Stimulated activated CD8-positive, alpha-beta memory T cell treated with anti-CD3 and anti-CD28 coated beads, Interleukin-4, amount 100 ng/mL, for 48 hours (primary cell): ENCODE data around the gene CEP63.
"Not testable (repeated sequence)": the region's sequence is repeated elsewhere in the genome, so short reads cannot be mapped to it uniquely, and the experiment has no call there.

Experiments
- DNase-seq: peaks from one replicate; pipeline ENCODE4 v3.0.0-alpha.2; 2020

The CEP63 gene

DNA sequence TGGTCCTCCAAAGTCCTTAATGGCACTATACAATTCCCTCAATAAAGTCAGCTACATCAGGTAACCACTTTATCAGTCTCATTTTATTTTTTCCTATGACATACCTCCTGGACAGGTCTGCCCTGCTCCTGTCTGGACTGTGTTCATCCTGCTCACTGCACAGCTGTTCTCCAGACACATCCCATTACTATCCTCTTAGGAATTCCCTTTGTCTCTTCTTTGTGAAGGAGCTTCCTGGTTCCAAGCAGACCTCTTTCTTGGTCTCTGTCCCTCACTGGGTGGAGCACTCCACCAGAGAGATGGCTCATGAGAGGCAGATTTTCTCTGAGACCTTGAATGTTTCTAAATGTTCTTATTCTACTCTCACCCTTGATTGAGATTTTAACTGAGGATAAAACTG lies 104.9 kb downstream of the CEP63 start:
- no peak for DNase-seq

DNA sequence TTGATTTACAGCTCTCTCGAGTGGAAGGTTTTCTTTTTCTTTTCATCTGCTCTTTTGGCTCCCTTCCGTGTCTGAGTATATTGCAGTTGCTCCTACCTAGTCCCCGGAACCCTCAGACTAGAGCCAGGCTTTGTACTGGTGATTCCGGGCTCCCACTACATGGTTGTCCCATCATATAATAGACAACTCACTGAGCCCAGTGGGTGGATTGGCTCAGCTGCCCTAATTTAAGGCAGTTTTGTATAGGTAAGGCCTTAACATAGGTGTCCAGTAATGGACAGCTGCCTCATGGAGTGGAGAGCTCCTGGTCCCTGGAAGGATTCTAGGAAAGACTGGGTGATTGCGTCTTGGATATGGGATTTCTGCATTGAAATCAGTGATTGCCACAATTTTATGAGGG lies 106.9 kb downstream of the CEP63 start:
- DNase-seq = no peak

DNA sequence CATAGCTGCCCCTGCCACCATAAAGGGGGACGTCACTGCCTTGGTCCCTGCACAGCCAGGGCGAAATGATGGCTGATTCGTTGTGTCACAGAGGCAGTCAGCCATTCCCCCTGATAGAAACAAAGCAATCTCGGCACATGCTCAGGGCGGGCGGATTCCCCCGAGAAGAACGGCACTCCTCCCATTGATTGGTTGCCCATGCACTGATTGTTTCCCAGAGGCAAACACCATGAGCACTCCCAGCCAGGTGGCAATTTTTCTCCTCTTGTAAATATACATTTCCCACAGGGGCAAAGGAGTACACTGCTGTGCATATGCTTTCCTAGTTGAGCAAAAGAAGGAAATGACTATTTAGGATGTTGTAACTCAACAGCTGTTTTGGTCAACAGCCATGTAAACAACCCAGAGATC lies 108.5 kb downstream of the CEP63 start:
- no peak for DNase-seq

DNA sequence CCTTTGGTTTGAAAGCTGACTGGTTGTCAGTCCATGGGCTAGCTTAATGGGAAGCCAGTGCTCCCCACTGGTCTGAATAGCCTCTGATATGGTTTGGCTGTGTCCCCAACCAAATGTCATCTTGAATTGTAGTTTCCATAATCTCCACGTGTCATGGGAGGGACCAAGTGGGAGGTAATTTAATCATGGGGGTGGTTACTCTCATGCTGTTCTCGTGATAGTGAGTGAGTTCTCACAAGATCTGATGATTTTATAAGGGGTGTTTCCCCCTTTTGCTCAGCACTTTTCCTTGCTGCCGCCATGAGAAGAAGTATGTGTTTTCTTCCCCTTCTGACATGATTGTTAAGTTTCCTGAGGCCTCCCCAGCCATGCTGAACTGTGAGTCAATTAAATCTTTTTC lies 109.1 kb downstream of the CEP63 start:
- DNase-seq = not testable (repeated sequence)

DNA sequence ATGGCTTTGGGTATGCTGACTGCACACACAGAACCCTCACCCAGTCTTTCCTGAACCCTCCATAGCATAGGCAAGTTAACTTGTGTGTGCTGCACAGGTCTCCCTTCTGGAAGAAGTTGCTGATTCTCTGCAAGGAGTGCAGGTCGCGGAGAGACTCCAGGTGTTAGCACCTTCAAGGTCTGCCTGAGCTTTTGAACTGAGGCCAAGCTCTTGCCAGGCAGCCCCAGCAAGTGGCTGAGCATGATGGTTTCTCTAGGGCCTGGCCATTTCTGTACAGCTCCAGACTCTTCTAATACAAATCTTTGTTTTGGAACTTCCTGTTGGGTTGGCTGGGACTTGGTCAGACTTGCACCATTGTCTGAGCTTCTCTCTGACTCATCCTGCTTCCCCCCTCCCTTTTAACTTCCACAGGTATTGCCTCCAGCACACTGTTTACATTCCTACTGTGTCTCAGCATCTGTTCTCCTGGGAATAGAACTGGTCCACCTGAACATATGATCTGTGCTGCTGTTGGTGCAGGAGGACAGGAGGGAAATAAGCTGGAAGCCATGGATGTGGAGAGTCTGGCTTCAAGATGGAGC lies 111.6 kb downstream of the CEP63 start:
- DNase-seq = no peak

DNA sequence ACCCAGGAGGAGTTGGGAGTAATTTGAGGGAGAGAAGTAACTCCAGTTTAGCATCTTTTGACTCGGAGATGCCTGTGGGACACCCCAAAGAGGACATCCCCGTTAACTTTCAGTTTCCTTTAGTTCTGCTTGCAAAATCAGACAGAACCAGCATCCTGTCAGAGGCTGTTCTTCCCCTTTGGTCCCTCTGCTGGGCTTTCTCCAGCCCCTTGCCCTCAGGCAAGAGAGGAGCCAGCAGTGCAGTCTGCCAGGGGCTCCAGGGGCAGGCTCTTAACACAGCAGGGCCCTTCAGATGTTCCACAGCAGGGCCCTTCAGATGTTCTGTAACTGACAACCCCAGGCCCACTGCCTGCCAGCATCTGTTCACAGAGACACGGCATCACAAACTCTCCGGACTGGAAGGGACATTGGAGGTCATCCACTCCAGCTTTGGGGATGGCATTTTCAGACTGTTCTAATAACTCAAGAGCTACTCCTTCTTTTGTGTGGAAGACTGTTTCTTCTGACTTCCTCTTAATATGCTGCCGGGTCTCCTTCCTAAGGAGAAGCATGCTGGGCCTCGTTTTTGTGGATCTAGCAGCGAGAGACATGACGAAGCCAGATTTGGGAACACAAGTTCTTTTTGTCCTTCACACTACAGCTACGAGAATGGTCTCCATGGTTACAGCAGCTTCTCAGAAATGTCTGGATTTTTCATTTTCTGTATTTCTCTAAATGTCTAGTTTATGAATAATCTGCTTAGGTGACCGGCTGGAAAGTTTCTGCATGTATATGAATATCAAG lies 113.1 kb downstream of the CEP63 start:
- no peak for DNase-seq

DNA sequence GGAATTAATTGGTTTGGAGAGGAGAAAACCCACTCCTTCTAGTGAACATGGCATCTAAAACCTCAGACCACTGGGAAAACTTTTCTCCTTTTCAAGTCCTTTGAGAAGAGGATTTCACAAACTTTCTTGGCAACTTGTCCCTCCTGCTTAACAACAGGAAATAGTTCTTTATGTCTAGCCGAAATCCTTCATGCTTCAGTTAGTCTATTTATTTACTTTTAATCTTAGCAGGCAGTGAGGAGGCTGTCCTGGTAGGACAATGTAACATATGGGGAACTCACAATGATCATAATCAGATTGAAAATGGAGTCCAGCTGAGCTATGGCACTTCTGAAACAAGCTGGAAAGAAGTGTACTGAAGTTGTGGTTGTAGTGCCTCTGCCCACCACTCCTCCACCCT lies 114.3 kb downstream of the CEP63 start:
- DNase-seq = no peak

DNA sequence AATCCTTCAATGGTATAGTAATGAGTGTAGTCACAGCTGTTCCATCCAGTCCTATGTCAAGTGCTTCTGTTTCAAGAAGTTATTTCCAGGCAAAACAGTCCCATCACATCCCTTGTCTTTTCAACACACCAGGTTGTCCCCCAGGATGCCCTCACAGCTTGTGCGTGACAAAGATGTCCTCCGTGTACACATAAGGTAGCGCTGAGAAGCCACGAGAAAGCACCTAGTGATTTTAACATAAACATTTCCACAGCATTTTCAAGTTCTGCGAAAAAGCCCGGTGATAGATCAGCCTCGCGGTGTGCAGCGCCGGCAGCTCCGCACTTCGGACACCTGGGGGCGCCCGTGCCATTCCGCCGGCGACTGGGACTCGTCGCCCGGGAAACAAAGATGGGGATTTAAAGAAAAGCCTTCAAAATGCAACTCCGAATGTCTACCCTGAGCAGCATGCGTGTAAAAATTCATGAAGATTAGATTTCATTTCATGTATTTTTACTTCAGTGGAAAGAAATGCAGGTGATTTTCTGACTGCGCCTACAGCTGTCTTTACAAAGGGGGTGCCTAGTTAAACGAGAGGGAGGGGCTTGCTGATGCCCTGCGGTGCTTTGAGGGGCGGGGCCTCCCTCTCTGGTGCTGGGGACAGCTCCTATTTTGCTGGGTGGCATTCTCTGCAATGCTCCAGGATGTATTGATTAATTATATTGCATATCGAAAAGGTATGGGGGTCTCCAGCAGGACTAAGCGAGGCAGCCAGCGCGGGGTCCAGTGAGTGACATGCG lies 115.0 kb downstream of the CEP63 start:
- peak; percentile 83 for DNase-seq

DNA sequence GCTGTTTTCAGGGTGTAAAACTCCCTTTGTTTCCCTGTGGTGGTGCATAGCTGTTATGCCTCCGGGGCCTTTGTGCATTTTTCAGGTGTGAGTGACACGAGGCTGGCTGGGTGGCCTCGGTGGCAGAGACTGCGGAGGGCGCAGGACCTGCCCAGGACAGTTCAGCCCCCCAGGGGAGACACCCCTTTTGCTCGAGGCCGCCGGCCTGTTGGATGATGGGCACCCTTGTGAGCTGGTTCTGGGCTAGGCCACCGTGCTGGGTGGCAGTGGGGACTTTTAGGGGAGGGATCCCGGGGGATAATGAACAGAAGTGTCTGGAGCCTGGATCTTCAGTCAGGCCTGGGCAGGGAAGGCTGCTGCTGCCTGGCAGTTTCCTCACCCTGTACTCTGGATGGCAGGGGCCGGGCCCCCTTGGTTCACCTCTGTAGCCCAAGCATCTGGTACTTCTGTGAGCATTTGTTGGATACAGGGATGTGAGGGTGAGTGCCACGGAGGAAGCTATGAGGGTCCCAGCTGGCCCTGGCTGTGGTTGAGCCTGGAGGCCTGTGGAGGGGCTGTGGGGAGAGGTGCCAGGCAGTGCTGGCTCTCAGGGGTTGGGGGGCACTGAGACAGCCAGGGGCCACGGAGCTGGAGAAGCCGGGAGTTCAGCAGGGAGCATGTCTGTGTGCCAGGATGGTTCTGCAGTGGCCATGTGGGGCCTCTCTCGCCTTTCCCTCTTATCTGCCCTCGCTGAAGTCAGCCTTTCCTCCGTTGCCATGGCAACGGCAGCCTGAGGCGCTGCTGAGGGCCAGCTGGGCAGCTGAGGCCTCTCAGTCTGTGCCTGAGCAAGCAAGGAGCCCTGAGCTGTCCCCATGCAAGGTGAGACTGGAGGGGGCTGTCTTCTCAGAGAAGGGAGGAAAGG lies 115.9 kb downstream of the CEP63 start:
- no peak for DNase-seq

DNA sequence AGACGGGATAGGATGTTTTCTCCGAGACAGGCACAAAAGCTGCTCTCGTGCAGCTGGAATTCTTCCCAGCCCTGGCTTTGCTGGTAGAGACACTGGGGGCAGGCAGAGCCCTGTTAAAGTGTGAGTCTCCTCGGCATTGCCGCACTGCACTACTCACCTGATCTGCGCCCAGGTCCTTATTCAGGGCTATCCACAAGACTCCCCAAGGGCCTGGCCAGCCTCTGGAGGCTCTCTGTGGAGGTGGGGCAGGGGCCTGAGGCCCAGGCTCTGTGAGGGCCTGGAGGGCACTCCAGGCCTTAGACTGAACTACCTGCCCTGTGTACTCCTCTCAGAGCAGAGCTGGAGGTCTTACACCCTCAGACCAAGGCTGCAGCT lies 116.6 kb downstream of the CEP63 start:
- no peak for DNase-seq

DNA sequence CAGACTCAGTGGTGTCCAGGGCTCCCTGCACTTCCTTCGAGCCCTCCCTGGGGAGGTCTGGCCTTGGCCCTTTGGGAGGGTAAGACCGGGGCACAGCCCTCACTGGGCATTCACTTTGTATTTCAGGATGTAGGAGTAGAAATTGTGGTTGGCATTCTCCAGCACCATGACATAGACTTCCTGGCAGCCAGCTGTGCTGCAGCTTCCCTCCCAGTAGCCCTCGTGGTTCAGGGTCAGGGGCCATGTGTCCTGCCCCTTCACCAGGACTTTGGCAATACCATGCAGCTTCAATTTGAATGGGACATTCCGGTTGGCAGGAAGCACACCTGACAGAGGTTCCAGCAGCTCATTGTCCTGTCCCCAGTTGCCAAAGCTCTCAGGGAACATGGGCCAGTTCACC lies 117.6 kb downstream of the CEP63 start:
- no peak for DNase-seq

DNA sequence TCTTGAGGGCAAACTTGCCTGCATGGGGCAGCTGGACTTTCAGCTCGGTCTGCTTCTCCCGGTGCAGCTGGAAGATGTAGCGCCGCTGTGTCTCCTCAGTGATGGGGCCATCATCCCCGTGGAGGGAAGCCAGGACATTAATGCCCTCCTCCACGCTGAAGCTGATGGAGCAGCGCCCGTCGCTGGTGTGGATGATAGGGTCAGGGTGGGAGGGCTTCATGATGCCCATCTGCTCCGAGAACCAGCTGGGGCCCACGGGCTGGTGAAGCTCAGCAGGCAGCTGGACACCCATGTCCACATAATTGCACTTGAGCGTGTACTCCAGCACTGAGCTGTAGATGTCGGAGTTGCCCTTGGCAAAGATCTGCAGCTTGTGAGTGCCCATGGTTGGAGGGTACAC lies 118.1 kb downstream of the CEP63 start:
- no peak for DNase-seq

DNA sequence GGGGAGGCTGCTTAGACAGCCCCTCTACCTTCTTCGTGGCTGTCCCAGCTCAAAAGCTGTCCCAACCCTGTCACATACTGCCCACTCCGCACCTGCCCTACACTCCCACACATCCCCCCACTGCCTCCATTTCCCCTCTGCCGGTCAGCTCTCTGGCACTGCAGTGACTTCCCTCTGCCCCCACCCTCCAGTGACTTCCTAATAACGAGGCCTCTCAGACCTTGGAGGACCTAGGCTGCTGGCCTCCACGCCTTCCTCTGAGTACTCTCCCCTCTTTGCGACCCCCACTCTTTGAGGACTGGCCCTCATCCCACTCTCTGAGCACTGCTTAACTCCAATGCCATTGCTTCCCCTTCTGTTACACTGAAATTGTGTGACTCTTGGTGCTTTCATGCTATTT lies 119.7 kb downstream of the CEP63 start:
- DNase-seq = no peak

DNA sequence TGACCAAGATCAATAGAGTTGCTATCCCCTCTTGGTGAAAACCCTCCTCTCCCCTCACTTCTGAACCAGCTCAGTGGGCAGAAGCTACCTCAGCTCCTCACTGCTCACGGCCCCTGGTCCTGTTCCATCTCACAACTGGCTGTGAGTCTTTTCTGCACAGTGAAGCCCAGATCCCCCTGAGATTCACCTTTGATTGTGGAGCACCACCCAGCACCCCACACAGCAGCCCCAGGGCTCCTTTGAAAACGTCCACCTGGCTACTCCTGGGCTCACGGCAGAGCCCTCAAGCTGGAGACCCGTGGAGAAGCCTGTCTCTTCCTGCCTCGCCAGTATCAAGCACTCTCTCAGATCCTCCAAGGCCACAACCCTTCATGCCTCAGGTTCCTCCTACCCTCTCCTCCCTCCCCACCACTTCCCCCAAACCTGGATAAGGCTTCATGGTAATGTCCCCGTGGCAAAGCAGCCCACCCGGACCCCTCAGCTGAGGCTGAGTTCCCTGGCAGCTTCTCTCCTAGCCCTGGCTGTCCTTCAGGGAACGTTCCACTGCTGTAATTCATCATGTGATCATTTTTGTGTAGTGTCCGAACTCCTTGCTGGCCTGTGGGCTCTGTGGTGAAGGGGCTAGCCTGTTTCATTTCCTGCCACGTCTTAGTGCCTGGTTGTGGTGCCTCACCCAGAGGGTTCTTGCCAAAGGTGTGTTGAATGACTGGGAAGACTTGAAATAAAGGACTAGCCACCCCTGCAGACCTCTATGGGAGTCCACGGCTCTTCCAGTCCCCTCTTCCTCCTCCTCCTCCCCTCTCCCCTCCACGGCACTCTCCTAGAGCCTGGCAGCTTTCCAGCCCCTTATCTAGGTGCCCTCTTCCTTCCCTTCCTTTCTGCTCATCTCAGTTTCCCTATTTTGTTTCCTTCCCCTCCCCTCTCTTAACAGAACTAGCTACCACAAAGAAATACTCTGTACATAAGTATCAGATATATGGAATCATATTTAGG lies 120.5 kb downstream of the CEP63 start:
- no peak for DNase-seq

DNA sequence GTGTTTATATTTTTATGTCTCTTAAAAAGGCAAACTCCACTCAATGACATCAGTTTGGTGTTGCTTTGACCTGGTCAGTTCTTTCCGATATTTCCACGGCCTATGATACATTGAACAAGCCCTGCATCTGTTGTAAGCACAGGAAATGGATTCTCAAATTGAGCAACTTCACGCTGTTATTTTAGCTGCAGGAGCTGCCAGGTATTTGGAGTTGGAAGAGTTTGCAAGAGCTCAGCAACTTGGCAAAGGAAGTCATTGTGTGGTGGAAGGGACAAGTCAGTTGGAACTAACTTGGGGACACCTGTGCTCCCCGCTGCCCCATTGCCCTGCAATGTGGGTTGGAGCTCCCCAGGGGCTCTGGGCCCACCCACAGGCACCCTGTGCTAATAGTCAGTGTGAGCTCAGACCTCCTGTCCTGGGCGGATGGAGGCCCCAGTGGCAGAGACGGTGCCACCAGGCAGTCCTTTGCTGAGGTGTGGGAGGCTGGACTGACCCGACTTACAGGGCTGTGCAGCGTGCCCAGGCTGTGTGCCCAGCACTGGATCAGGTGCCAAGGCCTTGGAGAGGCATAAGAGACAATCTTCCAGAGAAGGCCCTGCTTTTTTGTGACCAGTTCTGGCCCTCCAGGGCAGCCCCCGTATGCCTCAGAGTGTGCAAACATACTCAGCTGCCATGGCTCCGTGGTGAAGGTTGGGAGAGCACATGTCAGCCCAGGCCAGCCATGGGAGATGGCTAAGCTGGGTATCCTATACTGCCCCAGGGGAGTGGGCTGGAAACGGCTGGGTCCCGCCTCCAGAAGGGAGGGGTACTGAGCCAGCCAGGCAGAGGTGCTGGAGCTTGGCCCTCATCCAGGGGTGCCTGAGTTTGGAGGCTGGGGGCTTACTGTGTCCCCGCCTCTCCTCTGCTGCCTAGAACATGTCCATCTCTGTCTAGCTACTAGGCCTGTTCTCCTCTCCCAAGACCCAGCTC lies 121.5 kb downstream of the CEP63 start:
- no peak for DNase-seq

DNA sequence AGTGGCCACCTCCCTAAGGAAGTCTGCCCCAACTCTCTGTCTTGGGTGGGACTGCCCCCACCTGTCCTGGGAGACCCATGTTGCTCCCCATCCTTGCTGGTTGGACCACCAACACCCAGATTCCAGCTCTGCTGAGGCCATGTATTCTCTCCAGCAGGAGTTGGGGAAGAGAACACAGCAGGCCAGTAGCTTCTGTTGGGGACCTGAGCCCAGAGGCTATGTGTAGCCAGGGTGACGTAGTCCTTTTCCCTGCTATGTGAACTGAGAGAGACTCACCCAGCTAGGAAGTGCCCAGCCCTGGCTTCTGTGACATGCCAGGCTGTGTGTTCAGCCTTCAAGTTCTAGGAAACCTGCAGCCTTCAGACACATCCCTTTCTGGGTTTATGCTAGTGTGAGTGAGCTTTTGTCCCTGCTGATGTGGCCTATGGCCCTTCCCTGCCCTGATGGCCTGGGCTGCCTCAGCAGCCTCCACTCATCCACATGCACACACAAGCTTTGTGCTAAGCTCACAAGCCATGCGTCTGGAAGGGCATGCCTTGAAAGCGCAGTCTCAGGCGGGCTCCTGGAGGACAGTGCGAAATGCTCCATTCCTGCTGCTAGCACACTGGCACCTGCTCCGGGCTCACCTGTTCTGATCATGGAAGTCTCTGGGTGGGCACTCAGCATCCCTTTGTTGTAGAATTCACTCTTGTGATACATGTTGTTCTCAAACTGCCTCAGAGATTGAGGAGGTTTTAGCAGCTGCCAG lies 122.3 kb downstream of the CEP63 start:
- DNase-seq = no peak

DNA sequence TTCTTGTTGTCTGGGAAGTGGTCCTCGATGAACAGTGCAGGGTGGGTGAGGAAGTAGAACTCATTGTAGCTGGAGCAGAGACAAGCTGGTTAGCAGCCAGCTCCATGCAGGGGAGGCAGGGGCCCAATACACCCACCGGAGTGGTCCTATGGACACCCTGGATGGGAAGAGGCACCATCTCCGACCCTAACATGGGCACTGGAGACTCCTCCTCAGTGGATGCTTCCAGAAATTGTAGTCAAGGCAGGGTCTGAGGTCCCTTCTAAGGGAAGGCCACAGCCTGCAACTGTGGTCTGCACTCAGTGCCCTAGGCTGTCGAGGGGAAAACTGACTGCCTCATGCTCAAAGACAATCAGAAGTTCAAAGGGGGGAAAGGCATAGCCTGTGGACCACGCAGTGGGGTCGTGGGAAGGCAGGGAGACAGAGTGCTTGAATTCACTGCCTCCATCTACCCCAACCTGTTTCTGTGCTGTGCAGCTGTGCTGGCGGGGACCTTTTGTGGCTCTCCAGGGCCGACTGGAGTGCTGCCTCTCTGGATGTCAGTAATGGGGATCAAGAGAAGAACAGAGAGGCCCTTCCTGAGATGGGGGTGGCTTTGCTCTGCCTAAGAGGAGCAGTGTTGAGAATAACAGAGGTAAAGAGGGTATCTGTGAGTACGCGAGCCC lies 123.0 kb downstream of the CEP63 start:
- no peak for DNase-seq

DNA sequence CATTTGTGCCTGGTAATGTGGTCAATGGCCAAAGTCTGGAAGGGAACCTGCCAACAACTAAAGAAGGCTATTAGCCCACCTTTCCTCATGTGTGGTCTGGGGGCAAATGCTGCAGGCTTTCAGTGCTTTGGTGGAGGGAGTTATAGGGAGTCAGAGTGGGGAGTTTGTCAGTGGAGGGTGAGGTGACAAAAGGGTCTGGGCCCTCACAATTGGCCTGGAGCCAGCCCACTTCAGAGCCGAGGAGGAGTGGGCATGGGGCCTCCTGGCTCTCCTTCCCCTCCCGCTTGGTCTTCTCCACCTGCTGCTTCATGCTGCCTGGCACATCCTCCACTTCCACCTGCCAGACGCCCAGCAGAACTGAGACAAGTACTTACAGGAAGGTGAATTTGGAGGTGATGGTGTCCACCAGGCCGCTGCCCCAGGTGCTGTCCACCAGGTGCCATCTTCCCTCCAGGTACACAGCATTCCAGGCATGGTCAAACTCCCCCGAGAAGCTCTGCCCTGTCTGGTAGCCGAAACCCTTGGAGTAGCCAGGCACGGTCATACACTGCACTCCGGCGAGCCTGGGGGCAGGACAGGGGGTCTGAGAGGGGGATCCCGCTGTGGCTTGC lies 124.1 kb downstream of the CEP63 start:
- no peak for DNase-seq
